Stimulated activated CD8-positive, alpha-beta memory T cell treated with anti-CD3 and anti-CD28 coated beads, Interleukin-7, amount 100 ng/mL, for 48 hours (primary cell): ENCODE data around the gene TACSTD2.
"Not testable (repeated sequence)": the region's sequence is repeated elsewhere in the genome, so short reads cannot be mapped to it uniquely, and the experiment has no call there.

Experiments used
- DNase-seq, 2 donors: peaks; one replicate each; pipeline ENCODE4 v3.0.0-alpha.2; 2020; ENCODE audit warnings: low read depth in 1 of 2; ENCODE audit errors: extremely low read depth in 1 of 2

Gene TACSTD2

GRCh38 chr1:58588396-58588795 lies 11.3 kb upstream of the TACSTD2 start:
- DNase-seq: no peak

DNA sequence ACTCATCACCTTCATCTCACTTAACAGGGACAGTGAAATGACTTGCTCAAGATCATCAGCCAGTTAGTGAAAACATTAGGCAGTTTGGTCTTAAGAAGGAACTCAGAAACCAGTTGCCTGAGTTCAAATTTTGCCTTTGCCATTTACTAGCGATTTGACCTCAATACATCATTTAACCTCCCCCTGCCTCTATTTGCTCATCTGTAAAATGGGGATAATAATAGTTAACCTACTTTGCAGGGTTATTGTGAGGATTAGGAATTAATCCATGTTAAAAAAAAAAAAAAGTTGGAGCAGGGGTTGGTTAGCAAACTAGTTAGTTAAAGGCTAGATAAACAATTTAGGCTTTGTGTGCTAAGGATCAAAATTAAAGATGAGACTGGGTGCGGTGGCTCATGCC lies 10.6 kb upstream of the TACSTD2 start:
- DNase-seq: no peak

- no peak for DNase-seq
These were observed 9.2 kb upstream of the TACSTD2 start for GRCh38 chr1:58586271-58586670.

GRCh38 chr1:58585581-58586151 lies 8.6 kb upstream of the TACSTD2 start:
- no peak for DNase-seq

DNA sequence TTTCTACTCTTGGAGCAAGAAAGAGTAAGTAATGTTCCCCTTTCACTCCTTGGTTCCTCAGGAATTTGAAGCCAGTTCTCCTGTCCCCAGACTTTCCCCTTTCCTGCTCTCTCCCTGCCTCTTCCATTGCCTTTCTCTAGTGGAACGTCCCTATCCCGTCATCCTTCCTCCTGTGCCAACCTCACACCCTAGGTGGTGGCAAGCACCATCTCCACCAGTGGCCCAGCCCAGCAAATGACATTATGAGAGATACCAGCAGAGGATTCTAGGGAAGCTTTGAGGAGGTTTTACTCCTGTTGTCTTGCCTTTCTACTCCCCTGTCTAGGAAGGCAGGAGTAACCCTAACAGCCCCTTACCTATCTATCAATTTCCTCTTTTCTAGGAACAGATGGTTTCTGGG lies 8.1 kb upstream of the TACSTD2 start:
- no peak for DNase-seq

GRCh38 chr1:58584082-58584895 lies 7.2 kb upstream of the TACSTD2 start:
- no peak for DNase-seq

DNA sequence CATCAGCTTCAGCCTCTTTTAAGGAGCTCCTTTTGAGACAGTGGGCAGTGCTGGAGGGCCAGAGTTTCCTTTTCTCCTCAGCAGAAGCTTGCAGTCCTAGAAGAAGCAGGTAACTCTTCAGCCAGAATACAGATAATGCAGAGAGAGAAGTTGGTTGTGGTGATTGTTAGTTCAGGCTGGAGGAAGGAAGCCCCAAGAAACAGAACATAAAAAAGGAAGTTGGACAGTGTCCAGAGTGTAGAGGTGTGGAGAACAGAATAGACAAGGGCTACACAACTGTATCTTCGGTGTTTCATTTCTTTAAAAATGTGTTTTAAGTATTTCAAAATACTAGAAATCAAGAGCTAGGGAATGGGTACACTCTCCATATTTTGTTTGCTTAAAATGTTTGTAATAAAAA lies 6.4 kb upstream of the TACSTD2 start:
- no peak for DNase-seq

GRCh38 chr1:58582143-58582542 lies 5.1 kb upstream of the TACSTD2 start:
- not testable (repeated sequence) for DNase-seq

- no peak for DNase-seq
These were observed 4.6 kb upstream of the TACSTD2 start for GRCh38 chr1:58581641-58582040.

DNA sequence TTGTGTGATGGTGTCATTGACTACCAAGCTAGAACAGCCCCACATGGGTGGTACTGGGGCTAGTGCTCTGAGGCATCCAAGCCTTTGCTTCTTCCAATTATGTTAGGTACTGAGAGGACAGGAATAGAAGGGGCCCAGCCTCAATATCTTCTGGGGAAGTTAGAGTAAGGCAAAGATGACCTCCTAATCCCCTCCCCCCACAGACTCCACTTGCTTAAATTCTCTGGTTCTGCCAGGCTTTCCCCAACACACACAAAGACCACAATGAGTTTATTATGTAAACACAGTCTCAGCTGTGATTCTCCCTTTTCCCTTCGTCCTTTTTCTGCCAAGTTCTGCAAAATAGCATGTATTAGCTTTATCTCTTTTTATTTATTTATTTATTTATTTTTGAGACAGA lies 3.1 kb upstream of the TACSTD2 start:
- DNase-seq: no peak

GRCh38 chr1:58577654-58578030 lies 590 bp upstream of the TACSTD2 start:
- DNase-seq: no peak

- DNase-seq: no peak
These were observed 726 bp downstream of the TACSTD2 start for GRCh38 chr1:58576325-58576726.

DNA sequence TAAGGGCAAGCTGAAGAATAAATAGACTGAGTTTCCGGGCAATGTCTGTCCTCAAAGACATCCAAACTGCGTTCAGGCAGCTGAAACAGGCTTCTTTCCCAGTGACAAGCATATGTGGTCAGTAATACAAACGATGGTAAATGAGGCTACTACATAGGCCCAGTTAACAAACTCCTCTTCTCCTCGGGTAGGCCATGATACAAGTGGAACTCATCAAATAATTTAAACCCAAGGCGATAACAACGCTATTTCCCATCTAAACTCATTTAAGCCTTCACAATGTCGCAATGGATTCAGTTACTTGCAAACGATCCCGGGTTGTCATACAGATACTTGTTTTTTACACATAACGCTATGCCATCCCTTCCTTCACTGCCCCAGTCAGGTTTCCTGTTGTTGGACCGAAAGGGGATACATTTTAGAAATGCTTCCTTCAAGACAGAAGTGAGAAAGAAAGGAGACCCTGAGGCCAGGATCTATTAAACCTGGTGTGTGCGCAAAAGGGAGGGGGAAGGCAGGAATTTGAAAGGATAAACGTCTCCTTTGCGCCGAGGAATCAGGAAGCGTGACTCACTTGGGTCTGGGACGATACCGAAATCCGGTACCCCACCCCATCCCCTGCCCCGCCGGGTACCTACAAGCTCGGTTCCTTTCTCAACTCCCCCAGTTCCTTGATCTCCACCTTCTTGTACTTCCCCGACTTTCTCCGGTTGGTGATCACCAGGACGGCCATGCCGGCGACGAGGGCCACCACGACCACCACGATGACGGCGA lies 1.3 kb downstream of the TACSTD2 start:
- no peak for DNase-seq

DNA sequence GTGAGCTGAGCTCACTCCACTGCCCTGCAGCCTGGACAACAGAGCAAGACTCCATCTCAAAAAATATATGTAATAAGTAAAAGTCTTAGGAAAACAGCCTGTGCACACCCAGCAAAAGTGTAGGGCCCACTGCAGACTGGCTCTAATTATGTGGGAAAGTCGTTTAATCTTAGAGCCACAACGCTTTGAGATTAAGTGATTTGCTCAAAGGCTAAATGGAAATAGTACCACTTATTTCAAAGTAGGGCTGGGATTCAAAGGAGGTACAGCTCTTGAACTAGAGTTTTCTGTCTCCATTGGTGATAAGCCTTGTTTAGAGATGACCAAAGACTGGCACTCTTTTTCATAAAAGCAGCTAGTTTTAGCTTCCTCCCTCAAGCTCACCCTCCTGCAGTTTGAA lies 2.2 kb downstream of the TACSTD2 start:
- no peak for DNase-seq

GRCh38 chr1:58573705-58574591 lies 3.1 kb downstream of the TACSTD2 start:
- peak in 1 of 2 donors; percentile 51 for DNase-seq

GRCh38 chr1:58573138-58573537 lies 3.9 kb downstream of the TACSTD2 start:
- DNase-seq: no peak

DNA sequence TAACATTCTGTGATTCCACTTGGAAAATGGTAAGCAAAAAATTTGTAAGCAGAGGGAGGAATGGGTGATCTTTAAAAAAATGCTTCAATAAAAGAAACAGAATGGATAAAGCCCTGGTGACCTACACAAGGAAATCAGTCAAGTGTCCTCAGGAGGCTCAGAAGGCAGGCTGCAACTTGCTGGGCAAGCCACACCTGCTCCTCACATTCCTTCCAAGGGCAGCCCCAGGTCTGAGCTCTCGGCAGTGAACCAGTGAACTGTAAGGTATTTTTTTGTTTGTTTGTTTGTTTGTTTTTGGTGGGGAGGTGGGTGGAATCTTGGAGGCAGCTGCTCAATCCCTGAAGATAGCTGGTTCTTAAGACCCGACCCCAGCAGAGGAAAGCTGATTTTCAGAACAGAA lies 4.4 kb downstream of the TACSTD2 start:
- no peak for DNase-seq

GRCh38 chr1:58571616-58572015 lies 5.4 kb downstream of the TACSTD2 start:
- no peak for DNase-seq

DNA sequence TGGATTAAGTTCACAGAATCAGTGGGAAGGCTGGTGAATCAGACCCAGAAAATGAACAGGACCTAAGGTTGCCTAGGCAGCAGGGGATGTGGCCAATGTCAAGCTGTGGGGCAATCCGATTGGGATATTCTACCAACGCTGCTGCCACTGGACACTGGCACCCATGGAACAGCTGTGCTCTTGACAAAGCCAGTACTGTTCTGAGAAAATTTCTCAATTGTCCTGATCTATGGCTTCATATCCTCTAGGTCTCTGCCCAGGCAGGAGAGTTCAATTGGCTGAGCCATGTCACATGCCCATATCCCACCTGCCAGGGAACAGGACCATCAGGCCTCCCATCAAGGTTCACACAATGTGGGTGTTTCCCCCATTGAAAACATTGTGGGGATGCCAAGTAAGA lies 6.2 kb downstream of the TACSTD2 start:
- no peak for DNase-seq

GRCh38 chr1:58570094-58570493 lies 7.0 kb downstream of the TACSTD2 start:
- DNase-seq: no peak

- no peak for DNase-seq
These were observed 8.1 kb downstream of the TACSTD2 start for GRCh38 chr1:58568911-58569310.
